Stomach (tissue), 9 donors: ENCODE measurements around the gene TENT5C. TPM values are rescaled to one million over a fixed set of nuclear protein-coding genes. Genes with fewer than 3 reads are reported as not detected.
A peak's percentile ranks its signal among the peaks of the same experiment; 100 is the strongest.

ENCODE experiments used
- DNase-seq, 2 donors: peaks; one replicate each; pipeline versions ENCODE4 v3.0.0 to v3.0.0-alpha.2; 2013 to 2019
- H3K27ac ChIP-seq, 5 donors: fragments of 200-600 bp in 4 of 5; sonication (generic) in 4 of 5; one replicate each; pipeline ENCODE4 v1.5.1; 2013 to 2019; ENCODE audit warnings: mild to moderate bottlenecking in 1 of 5, moderate library complexity in 1 of 5
- H3K27me3 ChIP-seq, 3 donors: fragments of 200-600 bp; sonication (generic); one replicate each; pipeline ENCODE4 v1.5.1; 2017 to 2019; ENCODE audit warnings: mixed run types in 1 of 3
- H3K36me3 ChIP-seq, 4 donors: fragments of 200-600 bp; sonication (generic); 1 replicate in 3 of 4; 2 replicates in 1 of 4; pipeline ENCODE4 v1.5.1; 2016 to 2019
- H3K4me1 ChIP-seq, 4 donors: fragments of 200-600 bp; sonication (generic); one replicate each; pipeline ENCODE4 v1.5.1; 2016 to 2019
- H3K4me3 ChIP-seq, 4 donors: fragments of 200-600 bp; sonication (generic) in 3 of 4; one replicate each; pipeline ENCODE4 v1.5.1; 2016 to 2019; ENCODE audit warnings: mild to moderate bottlenecking in 1 of 4
- H3K9me3 ChIP-seq, 4 donors: fragments of 200-600 bp; sonication (generic); one replicate each; pipeline ENCODE4 v1.5.1; 2016 to 2019
- CTCF ChIP-seq, 7 experiments: fragments of 450-650 bp in 4 of 7; fragments of 200-600 bp in 3 of 7; sonication (generic) in 3 of 7; IDR thresholded peaks; one replicate each; pipeline ENCODE4 v1.5.1; 2016 to 2019; ENCODE audit warnings: antibody characterized with exemption in 7 of 7, control low read depth in 2 of 7, mild to moderate bottlenecking in 1 of 7
- EP300 ChIP-seq: sonication (generic); formaldehyde crosslinking; IDR thresholded peaks from one replicate; pipeline ENCODE4 v1.6.1; 2017; ENCODE audit warnings: antibody characterized with exemption
- POLR2A ChIP-seq, 4 donors: fragments of 450-650 bp; IDR thresholded peaks; one replicate each; pipeline ENCODE4 v1.6.1; 2016; ENCODE audit warnings: antibody characterized with exemption in 4 of 4, control low read depth in 2 of 4, mild to moderate bottlenecking in 1 of 4, moderate library complexity in 1 of 4
- POLR2AphosphoS5 ChIP-seq, 3 donors: sonication (generic); formaldehyde crosslinking; IDR thresholded peaks; one replicate each; pipeline ENCODE4 v1.6.1; 2016; ENCODE audit warnings: antibody characterized with exemption in 3 of 3
- WGBS, 5 donors: extraction: QIAGEN DNeasy Blood & Tissue Kit in 3 of 5; methylation state at CpG; one replicate each; pipeline versions ENCODE4 v1.1.5 to v1.1.7; 2013 to 2018; 5-methylcytosine and 5-hydroxymethylcytosine counted together
- intact Hi-C: fragments of 100-400 bp; cut with DNase I; formaldehyde crosslinking; loops from one replicate; pipeline ENCODE4 v1.15.1; 2023; ENCODE audit warnings: low total_unique reads
- polyA plus RNA-seq, 3 donors: library from polyadenylated mRNA; stranded (reverse); fragments of 200-250 nt; gene quantifications; one replicate each; pipeline ENCODE4 v1.2.3, GENCODE V29; 2013
- total RNA-seq, 5 donors: library from RNA; depleted of rRNA; stranded (reverse); fragments of >200 nt; gene quantifications; one replicate each; pipeline versions ENCODE4 v1.1.0 to v1.2.3, GENCODE V29; 2014 to 2016
- donor health status: healthy with polysubstance abuse.
- donor health status: Bipolar disorder and iron deficiency.
- donor health status: healthy.

The TENT5C gene
- total and polyA plus RNA-seq, 8 donors = 6.0 to 28.1 (median 11.4) TPM

- H3K27ac ChIP-seq = peak overlapping the region in 3 of 5 donors; percentile 32 to 68 (median 47)
- intact Hi-C loops = no loop called here
- WGBS, 5 donors = 31 to 59% (median 53%) methylated on average over 3 of the region's 3 CpGs
Observed at GRCh38 chr1:117675907-117676430, 70.1 kb downstream of the TENT5C start.

GRCh38 chr1:117676615-117677130 lies 70.8 kb downstream of the TENT5C start:
- H3K4me1 ChIP-seq = peaks cover 36 to 71% (median 46%) of the 10 kb centered on the region in 4 donors
- no peak overlapping the region for H3K4me3 ChIP-seq
- H3K36me3 ChIP-seq = no peaks in the 10 kb centered on the region
- peak overlapping the region in 3 of 5 donors; percentile 13 to 68 (median 50) for H3K27ac ChIP-seq
- peak in 1 of 2 donors; percentile 54 for DNase-seq
- intact Hi-C loops = no loop called here
- H3K27me3 ChIP-seq = no peaks in the 10 kb centered on the region
- WGBS, 5 donors = 40 to 61% (median 51%) methylated on average over 7 of the region's 7 CpGs
- TF ChIP-seq POLR2A (IDR thresholded peaks at IDR 0.05) = no peak
- TF ChIP-seq POLR2AphosphoS5 (IDR thresholded peaks at IDR 0.05) = no peak
- TF ChIP-seq CTCF (IDR thresholded peaks at IDR 0.05) = no peak
- no peak for TF ChIP-seq EP300
- H3K9me3 ChIP-seq = no peaks in the 10 kb centered on the region

More at GRCh38 chr1:117675907-117676430, 70.1 kb downstream of the TENT5C start:
- H3K27me3 ChIP-seq = no peaks in the 10 kb centered on the region
- no peak for DNase-seq
- peaks cover 39 to 78% (median 52%) of the 10 kb centered on the region in 4 donors for H3K4me1 ChIP-seq
- H3K9me3 ChIP-seq = no peaks in the 10 kb centered on the region
- no peak overlapping the region for H3K4me3 ChIP-seq
- no peak for TF ChIP-seq CTCF (IDR thresholded peaks at IDR 0.05)
- no peak for TF ChIP-seq POLR2AphosphoS5 (IDR thresholded peaks at IDR 0.05)
- no peak for TF ChIP-seq EP300
- no peak for TF ChIP-seq POLR2A (IDR thresholded peaks at IDR 0.05)
- H3K36me3 ChIP-seq = no peaks in the 10 kb centered on the region

Other genes starting within 250 kb of the TENT5C start
- gene MAN1A2, start 238.6 kb upstream of the TENT5C start, total RNA-seq = 10 to 100 TPM; 16.9 to 83.2 (median 56.9) TPM
- gene MAN1A2, start 238.6 kb upstream of the TENT5C start, polyA plus RNA-seq = 1 to 10 TPM; 3.5 to 5.0 (median 4.2) TPM